GM19328 (cell line): ENCODE data around the gene CASP8.
"Not testable (repeated sequence)": the region's sequence is repeated elsewhere in the genome, so short reads cannot be mapped to it uniquely, and the experiment has no call there.

Source experiments
- ATAC-seq: cut with Tn5 transposase; IDR thresholded peaks from one replicate; pipeline ENCODE4 v1.9.1; 2021; ENCODE audit warnings: mild to moderate bottlenecking, moderate library complexity; ENCODE audit not compliant: unreplicated experiment

Gene CASP8

DNA sequence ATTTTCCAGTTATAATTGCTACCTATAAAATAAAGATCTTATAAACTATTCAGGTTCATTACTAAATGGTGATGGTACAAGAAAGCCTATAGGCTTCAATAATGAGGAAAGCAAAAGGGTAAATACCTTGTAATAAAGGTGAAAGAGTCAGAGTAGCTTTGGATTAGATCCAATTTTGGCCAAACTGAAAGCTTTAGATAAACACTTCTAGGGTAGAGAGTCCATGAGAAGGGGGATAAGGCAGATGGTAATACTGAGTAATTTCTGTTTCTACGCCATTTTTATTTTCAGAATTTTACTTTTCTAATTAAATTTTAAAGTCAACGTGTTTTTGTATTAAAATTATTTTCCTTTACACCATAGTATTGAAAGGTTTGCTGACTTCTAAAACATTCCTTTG, 9.4 kb downstream of the CASP8 start:
- ATAC-seq = no peak

DNA sequence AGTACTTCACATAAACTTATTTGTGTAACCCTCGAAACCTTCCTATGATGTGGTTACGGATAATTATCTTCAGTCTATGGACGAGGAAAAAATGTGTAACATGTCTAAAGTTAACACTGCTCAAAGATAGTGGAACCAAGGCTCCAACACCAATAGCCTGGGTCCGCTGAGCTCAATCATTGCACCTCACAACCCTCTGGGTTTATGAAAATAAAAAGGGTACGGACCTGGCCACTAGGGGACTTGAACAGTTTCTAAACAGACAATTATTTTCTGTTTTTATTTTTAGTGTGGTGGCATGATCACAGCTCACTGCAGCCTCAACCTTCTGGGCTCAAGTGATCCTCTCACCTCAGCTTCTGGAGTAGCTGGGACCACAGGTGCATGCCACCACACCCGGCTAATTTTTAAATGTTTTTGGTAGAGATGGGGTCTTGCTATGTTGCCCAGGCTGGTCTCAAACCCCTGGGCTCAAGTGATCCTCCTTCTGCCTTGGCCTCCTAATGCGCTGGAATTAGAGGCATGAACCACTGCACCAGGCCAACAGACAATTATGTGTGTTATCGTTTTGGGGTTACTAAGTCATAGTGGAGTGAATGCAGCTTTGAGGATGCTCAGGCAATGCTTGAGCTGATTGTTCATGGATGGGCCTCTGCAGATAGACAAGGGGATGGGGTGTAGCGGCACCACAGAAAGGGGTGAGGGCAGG, 10.1 kb downstream of the CASP8 start:
- ATAC-seq = no peak

- ATAC-seq = no peak
These were observed 11.6 kb downstream of the CASP8 start for GRCh38 chr2:201271917-201272316.

- no peak for ATAC-seq
These were observed 13.1 kb downstream of the CASP8 start for GRCh38 chr2:201273330-201273983.

DNA sequence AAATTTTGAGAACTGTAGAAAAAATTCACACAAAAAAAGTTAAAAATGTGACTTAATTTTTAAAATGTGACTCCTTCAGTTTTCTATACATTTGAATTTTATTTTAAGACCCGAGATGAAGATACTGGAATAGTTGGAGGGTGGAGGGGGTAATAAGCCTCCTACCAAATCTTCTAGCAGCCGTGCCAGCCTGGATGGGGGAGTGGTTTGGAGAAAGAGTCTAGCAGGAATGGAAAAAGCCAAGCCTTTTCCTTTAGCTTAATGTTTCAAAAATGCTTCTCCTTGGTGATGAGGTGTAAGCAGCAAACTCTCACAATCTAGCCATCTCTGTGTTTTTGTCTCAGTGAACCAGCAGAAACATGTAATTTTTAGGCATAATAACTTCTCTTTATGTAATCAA, 14.7 kb downstream of the CASP8 start:
- ATAC-seq = no peak

GRCh38 chr2:201275990-201276389, 15.7 kb downstream of the CASP8 start:
- no peak for ATAC-seq

DNA sequence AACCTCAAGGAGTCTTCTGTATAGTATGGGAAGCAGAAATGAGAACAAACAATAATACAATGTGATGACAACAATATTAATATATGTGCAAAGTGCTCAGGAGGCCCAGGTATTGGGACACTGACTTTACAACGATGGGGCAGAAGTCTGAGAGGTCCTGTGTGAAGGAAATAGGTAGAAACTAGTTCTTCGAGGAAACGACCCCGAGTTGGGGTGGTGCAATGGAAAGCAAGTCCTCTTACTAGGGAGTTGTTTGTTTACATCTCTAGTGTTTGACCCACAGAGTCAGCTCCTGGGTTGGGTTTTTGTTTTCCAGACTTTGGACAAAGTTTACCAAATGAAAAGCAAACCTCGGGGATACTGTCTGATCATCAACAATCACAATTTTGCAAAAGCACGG, 16.2 kb downstream of the CASP8 start:
- no peak for ATAC-seq

GRCh38 chr2:201279079-201279478, 18.7 kb downstream of the CASP8 start:
- ATAC-seq = no peak

- no peak for ATAC-seq
These were observed 20.1 kb downstream of the CASP8 start for GRCh38 chr2:201280191-201281040.

- no peak for ATAC-seq
These were observed 25.2 kb downstream of the CASP8 start for GRCh38 chr2:201285499-201285898.

DNA sequence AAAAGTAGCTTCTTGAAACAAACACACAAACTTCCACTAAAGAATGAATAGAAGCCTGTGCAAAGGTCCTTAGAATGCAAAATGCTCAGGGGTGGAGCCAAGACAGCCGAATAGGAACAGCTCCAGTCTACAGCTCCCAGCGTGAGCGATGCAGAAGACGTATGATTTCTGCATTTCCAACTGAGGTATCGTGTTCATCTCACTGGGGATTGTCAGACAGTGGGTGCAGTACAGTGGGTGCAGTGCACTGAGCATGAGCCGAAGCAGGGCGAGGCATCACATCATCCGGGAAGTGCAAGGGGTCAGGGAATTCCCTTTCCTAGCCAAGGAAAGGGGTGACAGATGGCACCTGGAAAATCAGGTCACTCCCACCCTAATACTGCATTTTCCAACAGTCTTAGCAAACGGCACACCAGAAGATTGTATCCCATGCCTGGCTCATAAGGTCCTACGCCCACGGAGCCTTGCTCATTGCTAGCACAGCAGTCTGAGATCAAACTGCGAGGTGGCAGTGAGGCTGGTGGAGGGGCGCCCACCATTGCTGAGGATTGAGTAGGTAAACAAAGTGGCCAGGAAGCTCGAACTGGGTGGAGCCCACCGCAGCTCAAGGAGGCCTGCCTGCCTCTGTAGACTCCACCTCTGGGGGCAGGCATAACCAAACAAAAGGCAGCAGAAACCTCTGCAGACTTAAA, 30.3 kb downstream of the CASP8 start:
- ATAC-seq = not testable (repeated sequence)

- ATAC-seq = no peak
These were observed 38.2 kb downstream of the CASP8 start for GRCh38 chr2:201298462-201299052.

DNA sequence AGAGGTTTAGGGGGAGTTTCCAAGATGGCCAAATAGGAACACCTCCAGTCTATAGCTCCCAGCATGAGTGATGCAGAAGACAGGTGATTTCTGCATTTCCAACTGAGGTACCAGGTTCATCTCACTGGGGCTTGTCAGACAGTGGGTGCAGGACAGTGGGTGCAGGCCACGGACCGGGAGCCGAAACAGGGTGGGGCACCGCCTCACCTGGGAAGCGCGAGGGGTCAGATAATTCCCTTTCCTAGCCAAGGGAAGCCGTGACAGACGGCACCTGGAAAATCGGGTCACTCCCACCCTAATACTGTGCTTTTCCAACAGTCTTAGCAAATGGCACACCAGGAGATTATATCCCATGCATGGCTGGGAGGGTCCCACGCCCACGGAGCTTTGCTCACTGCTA, 39.6 kb downstream of the CASP8 start:
- ATAC-seq = not testable (repeated sequence)

DNA sequence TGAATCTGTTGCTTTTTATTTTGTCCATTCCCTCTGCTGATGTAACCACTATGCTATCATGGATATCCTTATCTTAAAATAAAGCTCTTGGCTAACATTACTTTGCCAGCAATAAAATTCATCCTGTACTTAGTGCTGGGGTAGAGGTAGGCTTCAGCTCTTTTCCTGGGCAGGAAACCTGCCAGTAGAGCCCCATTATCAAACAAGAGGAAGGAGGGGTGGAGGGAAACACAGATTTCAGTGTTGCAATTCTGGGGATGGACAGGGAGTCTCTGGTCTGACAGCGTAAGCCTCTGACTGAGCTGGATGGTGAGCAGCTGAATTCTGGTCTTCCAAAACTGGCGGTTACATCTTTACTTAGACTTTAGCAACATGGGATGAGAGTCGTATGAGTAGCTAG, 47.5 kb downstream of the CASP8 start:
- ATAC-seq = no peak

- no peak for ATAC-seq
These were observed 48.6 kb downstream of the CASP8 start for GRCh38 chr2:201308914-201309313.

DNA sequence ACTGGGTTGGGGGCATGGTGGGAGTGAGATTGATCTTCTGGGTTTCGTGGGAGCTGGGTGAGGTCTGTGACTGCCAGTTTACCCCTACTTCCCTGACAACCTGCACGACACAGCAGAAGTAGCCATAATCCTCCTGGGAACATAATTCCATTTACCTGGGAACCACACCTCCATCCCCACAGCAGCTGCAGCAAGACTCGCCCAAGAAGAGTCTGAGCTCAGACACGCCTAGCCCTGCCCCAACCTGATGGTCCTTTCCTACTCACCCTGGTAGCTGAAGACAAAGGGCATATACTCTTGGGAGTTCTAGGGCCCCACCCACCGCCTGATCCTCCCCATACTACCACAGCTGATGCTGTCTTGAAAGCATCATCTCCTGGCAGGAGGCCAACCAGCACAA, 53.0 kb downstream of the CASP8 start:
- no peak for ATAC-seq

GRCh38 chr2:201319511-201319910, 59.2 kb downstream of the CASP8 start:
- no peak for ATAC-seq

GRCh38 chr2:201320257-201320656, 59.9 kb downstream of the CASP8 start:
- ATAC-seq = no peak

GRCh38 chr2:201320701-201321100, 60.4 kb downstream of the CASP8 start:
- no peak for ATAC-seq

GRCh38 chr2:201322772-201323171, 62.4 kb downstream of the CASP8 start:
- ATAC-seq = no peak

DNA sequence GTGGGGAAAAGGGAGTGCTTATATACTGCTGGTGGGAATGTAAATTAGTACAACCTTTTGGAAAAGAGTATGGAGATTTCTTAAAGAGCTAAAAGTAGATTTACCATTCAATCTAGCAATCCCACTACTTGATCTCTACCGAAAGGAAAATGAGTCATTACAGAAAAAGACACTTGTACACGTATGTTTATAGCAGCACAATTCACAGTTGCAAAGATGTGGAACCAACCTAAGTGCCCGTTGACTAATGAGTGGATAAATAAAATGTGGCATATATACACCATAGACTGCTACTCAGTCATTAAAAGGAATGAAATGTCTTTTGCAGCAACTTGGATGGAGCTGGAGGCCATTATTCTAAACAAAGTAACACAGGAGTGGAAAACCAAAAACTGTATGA, 67.3 kb downstream of the CASP8 start:
- ATAC-seq = no peak
